ENCODE results near the gene B4GALT6. TPM values are rescaled to one million over a fixed set of nuclear protein-coding genes. Genes with fewer than 3 reads are reported as not detected.

B4GALT6 gene
- total RNA-seq, 6 donors from 2014 or later: 0.55 to 3.4 (median 1.8) TPM; not detected in 1

- DNase-seq: no peak
- H3K9me3 ChIP-seq: peaks cover 0 to 9% (median 3%) of the 10 kb centered on the region in 4 donors
- 84 to 86% methylated on average over 3 of the region's 3 CpGs for WGBS, 2 donors
- H3K36me3 ChIP-seq: no peaks in the 10 kb centered on the region
- no peak overlapping the region for H3K4me3 ChIP-seq
- H3K27ac ChIP-seq: no peak overlapping the region
- no peaks in the 10 kb centered on the region for H3K27me3 ChIP-seq
- H3K4me1 ChIP-seq: no peaks in the 10 kb centered on the region
- TF ChIP-seq EP300 (IDR thresholded peaks at IDR 0.05): no peak
- TF ChIP-seq POLR2A (IDR thresholded peaks at IDR 0.05): no peak
- no peak for TF ChIP-seq POLR2AphosphoS5 (IDR thresholded peaks at IDR 0.05)
- TF ChIP-seq CTCF (IDR thresholded peaks at IDR 0.05): no peak
- no peak for ATAC-seq (ENCODE audit: low FRiP score in 2 of 2)
Measured at GRCh38 chr18:31718386-31718785, 34.0 kb upstream of the B4GALT6 start.

- Histone ChIP-seq H3K36me3 (no peaks in the 10 kb centered on the region), H3K27me3 (no peaks in the 10 kb centered on the region), H3K4me3 (no peak overlapping the region), H3K27ac (no peak overlapping the region), H3K9me3 (peaks cover 0 to 9% (median 3%) of the 10 kb centered on the region in 4 donors), H3K4me1 (no peaks in the 10 kb centered on the region)
- DNase-seq (no peak), ATAC-seq (ENCODE audit: low FRiP score in 2 of 2) (no peak)
- TF ChIP-seq CTCF (IDR thresholded peaks at IDR 0.05) (no peak), POLR2AphosphoS5 (IDR thresholded peaks at IDR 0.05) (no peak), EP300 (IDR thresholded peaks at IDR 0.05) (no peak), POLR2A (IDR thresholded peaks at IDR 0.05) (no peak)
- WGBS, 2 donors: 85 to 91% methylated on average over 3 of the region's 3 CpGs
Measured at GRCh38 chr18:31716362-31716761, 32.0 kb upstream of the B4GALT6 start.

GRCh38 chr18:31711365-31712172, 27.2 kb upstream of the B4GALT6 start:
- DNase-seq (no peak), ATAC-seq (ENCODE audit: low FRiP score in 2 of 2) (no peak)
- no peaks in the 10 kb centered on the region for H3K9me3 ChIP-seq
- TF ChIP-seq POLR2A (IDR thresholded peaks at IDR 0.05) (no peak), POLR2AphosphoS5 (IDR thresholded peaks at IDR 0.05) (no peak), EP300 (IDR thresholded peaks at IDR 0.05) (no peak), CTCF (IDR thresholded peaks at IDR 0.05) (no peak)
- H3K4me3 ChIP-seq: no peak overlapping the region
- no peaks in the 10 kb centered on the region for H3K4me1 ChIP-seq
- WGBS, 2 donors: 76 to 77% methylated on average over 3 of the region's 3 CpGs
- no peaks in the 10 kb centered on the region for H3K27me3 ChIP-seq
- no peaks in the 10 kb centered on the region for H3K36me3 ChIP-seq
- H3K27ac ChIP-seq: no peak overlapping the region

GRCh38 chr18:31710826-31711225, 26.4 kb upstream of the B4GALT6 start:
- Histone ChIP-seq H3K4me3 (no peak overlapping the region), H3K36me3 (no peaks in the 10 kb centered on the region), H3K9me3 (no peaks in the 10 kb centered on the region), H3K4me1 (no peaks in the 10 kb centered on the region), H3K27me3 (no peaks in the 10 kb centered on the region), H3K27ac (no peak overlapping the region)
- ATAC-seq (ENCODE audit: low FRiP score in 2 of 2): no peak
- no peak for DNase-seq
- 67 to 75% methylated on average over 3 of the region's 3 CpGs for WGBS, 2 donors
- TF ChIP-seq POLR2A (IDR thresholded peaks at IDR 0.05) (no peak), CTCF (IDR thresholded peaks at IDR 0.05) (no peak)

DNA sequence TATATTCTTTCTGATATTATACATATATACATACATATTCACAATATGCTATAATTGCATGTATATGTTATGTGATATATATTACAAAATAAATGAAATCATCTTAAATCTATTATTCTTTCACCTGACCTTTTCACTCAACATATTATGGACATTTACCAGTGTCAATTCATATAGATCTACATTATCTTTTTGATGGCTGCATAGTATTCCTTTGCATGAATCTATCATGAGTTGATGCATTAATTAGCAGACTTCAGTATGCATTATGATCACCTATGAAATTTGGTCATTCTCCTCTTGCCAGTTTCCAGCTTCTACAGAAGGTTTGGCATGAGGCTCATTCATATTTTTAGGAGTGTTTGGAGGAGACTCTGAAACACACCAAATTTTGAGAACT, 23.4 kb upstream of the B4GALT6 start:
- Histone ChIP-seq H3K36me3 (no peaks in the 10 kb centered on the region), H3K4me1 (no peaks in the 10 kb centered on the region), H3K4me3 (no peak overlapping the region), H3K9me3 (no peaks in the 10 kb centered on the region), H3K27ac (no peak overlapping the region), H3K27me3 (no peaks in the 10 kb centered on the region)
- TF ChIP-seq CTCF (IDR thresholded peaks at IDR 0.05) (no peak), EP300 (IDR thresholded peaks at IDR 0.05) (no peak), POLR2A (IDR thresholded peaks at IDR 0.05) (no peak), POLR2AphosphoS5 (IDR thresholded peaks at IDR 0.05) (no peak)
- DNase-seq (no peak), ATAC-seq (ENCODE audit: low FRiP score in 2 of 2) (no peak)

Measured in upper lobe of left lung (tissue), 6 donors.